HG03565 (cell line): ENCODE measurements around the gene POLR1A.

Experiments used
- ATAC-seq: cut with Tn5 transposase; IDR thresholded peaks from one replicate; pipeline ENCODE4 v1.9.1; 2021; ENCODE audit warnings: mild to moderate bottlenecking, moderate library complexity; ENCODE audit not compliant: unreplicated experiment

POLR1A gene

GRCh38 chr2:86097114-86097896 lies 8.4 kb downstream of the POLR1A start:
- no peak for ATAC-seq

- ATAC-seq = no peak
Measured at GRCh38 chr2:86094229-86094628, 11.5 kb downstream of the POLR1A start.

- no peak for ATAC-seq
Measured at GRCh38 chr2:86087936-86088850, 17.5 kb downstream of the POLR1A start.

- ATAC-seq = no peak
Measured at GRCh38 chr2:86082756-86083155, 22.9 kb downstream of the POLR1A start.

- ATAC-seq = no peak
Measured at GRCh38 chr2:86081724-86082123, 24.0 kb downstream of the POLR1A start.

GRCh38 chr2:86079981-86080911 lies 25.4 kb downstream of the POLR1A start:
- ATAC-seq = peak; percentile 63

- no peak for ATAC-seq
Measured at GRCh38 chr2:86078774-86079545, 26.7 kb downstream of the POLR1A start.

- no peak for ATAC-seq
Measured at GRCh38 chr2:86075886-86076285, 29.8 kb downstream of the POLR1A start.

GRCh38 chr2:86074811-86075210 lies 30.9 kb downstream of the POLR1A start:
- no peak for ATAC-seq

GRCh38 chr2:86074256-86074655 lies 31.4 kb downstream of the POLR1A start:
- ATAC-seq = no peak

- ATAC-seq = no peak
Measured at GRCh38 chr2:86073225-86073624, 32.5 kb downstream of the POLR1A start.

- no peak for ATAC-seq
Measured at GRCh38 chr2:86072271-86072858, 33.3 kb downstream of the POLR1A start.

- ATAC-seq = no peak
Measured at GRCh38 chr2:86070868-86071267, 34.8 kb downstream of the POLR1A start.

- ATAC-seq = no peak
Measured at GRCh38 chr2:86069783-86070339, 35.8 kb downstream of the POLR1A start.

GRCh38 chr2:86069091-86069685 lies 36.5 kb downstream of the POLR1A start:
- ATAC-seq = no peak

GRCh38 chr2:86068648-86069047 lies 37.0 kb downstream of the POLR1A start:
- ATAC-seq = no peak

- no peak for ATAC-seq
Measured at GRCh38 chr2:86068136-86068588, 37.5 kb downstream of the POLR1A start.

- ATAC-seq = no peak
Measured at GRCh38 chr2:86066915-86067314, 38.8 kb downstream of the POLR1A start.

GRCh38 chr2:86066007-86066578 lies 39.6 kb downstream of the POLR1A start:
- ATAC-seq = no peak
